HG03439 (cell line): Measurements from ENCODE around the gene ZBTB44.
A peak's percentile ranks its signal among the peaks of the same experiment; 100 is the strongest.
"Not testable (repeated sequence)": the region's sequence is repeated elsewhere in the genome, so short reads cannot be mapped to it uniquely, and the experiment has no call there.

Experiments used
- ATAC-seq: cut with Tn5 transposase; IDR thresholded peaks from one replicate; pipeline ENCODE4 v1.9.1; 2021; ENCODE audit warnings: mild to moderate bottlenecking, moderate library complexity; ENCODE audit not compliant: unreplicated experiment

The ZBTB44 gene

DNA sequence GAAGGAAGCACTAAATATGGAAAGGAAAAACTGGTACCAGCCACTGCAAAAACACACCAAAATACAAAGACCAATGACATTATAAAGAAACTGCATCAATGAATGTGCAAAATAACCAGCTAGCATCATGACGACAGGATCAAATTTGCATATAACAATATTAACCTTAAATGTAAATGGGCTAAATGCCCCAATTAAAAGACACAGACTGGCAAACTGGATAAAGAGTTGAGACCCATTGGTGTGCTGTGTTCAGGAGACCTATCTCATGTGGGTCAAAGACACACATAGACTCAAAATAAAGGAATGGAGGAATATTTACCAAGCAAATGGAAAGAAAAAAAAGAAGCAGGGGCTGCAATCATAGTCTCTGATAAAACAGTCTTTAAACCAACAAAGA lies 63.0 kb downstream of the ZBTB44 start:
- ATAC-seq = not testable (repeated sequence)

DNA sequence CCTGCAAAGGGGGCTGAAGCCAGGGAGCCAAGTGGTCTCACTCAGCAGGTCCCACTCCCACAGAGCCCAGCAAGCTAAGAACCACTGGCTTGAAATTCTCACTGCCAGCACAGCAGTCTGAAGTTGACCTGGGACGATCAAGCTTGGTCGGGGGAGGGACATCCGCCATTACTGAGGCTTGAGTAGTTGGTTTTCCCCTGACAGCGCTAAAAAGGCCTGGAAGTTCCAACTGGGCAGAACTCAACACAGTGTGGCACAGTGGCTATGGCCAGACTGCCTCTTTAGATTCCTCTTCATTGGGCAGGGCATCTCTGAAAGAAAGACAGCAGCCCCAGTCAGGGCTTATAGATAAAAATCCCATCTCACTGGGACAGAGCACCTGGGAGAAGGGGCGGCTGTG lies 64.8 kb downstream of the ZBTB44 start:
- not testable (repeated sequence) for ATAC-seq

DNA sequence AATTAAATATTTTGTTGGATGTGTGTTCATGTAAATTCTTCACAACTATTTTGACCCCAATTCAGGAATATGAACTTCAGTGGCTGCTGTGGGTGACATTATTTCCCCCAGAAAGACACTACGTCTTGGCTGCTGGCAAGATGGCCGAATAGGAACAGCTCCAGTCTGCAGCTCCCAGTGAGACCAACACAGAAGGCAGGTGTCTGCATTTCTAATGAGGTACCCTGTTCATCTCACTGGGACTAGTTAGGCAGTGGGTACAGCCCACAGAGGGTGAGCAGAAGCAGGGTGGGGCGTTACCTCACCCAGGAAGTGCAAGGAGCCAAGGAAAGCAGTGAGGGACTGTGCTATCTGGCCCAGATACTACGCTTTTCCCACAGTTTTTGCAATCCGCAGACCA lies 65.3 kb downstream of the ZBTB44 start:
- ATAC-seq = no peak

DNA sequence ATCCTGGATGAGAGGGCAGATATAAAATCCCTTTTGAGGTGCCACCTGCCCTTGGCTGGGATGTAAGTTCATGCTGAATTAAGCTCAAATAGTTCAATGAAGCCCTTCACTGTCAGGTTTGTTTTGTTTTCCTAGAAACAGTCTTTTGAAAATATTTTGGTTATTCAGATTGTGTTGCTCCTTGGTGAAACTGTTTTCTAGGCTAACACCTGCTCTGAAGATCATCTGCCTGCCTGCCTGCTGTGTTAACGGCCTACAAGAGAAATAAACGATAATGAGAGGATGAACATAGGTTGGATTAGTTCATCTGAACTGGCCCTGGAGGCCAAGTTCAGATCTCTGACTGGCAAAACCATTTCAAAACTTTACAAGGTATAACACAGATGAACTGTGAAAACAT lies 67.4 kb downstream of the ZBTB44 start:
- no peak for ATAC-seq

DNA sequence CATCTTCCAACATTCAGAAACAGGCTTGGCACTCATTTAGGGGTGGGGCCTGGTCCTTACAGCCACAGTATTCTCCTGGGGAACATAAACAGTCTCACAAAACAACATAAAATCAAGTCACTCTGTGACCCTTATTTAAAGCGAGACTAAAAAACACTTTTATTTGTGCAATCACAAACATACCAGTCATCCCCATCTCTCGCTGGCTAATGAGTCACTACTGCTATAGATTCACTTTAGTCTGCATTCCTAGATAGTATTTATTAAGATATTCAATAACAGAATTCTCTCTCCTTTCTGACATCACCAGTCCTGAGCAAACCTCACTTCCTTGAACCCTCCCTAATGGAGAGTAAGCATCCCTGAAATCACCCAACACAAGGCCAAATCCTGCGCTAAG lies 68.0 kb downstream of the ZBTB44 start:
- ATAC-seq = no peak

DNA sequence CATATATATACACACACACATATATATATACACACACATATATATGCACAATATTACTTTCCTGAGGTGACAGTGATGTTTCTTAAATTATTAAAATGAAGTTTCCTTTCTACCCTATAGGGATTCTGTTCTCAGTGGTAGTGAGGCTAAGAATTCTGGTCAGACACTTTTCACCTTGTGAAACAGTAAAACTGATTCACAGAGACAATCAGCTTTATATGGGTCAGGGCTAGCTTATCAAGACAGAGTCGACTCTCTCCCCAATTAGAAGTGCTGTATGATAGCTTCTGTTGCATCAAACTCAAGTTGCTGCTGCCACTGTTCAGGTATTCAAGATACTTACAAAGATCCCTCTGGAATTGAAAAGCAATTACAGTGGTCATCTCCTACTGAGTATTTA lies 68.4 kb downstream of the ZBTB44 start:
- no peak for ATAC-seq

DNA sequence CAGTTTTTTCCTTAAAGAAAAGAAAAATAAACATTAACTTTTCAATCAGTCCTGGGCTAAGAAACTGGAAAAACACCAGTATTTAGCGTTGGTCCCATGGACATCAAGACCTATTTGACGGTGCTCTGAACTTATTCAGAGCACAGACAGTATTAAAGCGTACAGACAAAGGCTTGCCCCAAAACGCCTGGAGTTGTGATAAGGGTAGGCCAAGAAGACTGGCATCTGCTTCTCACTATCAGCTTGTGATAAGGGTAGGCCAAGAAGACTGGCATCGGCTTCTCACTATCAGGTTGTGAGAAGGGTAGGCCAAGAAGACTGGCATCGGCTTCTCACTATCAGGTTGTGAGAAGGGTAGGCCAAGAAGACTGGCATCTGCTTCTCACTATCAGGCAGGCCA lies 69.3 kb downstream of the ZBTB44 start:
- ATAC-seq = not testable (repeated sequence)

DNA sequence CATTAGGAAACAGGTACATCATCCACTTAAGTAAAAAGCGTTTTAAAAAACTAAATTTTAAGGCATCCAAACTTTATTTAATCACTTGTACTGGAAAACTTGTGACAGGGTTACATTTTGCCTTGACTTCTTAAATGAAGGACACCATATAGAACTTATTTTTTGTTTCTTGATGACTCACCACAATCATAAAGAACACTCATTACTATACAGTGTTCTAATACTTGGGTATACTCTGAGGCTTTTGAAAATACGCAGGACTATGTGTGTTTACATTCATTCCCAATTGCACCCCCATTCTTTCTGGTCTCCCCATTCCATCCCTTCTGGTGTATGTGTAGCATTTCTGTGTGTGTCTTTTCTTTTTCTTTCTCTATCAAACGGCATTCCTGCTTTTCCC lies 69.9 kb downstream of the ZBTB44 start:
- no peak for ATAC-seq

DNA sequence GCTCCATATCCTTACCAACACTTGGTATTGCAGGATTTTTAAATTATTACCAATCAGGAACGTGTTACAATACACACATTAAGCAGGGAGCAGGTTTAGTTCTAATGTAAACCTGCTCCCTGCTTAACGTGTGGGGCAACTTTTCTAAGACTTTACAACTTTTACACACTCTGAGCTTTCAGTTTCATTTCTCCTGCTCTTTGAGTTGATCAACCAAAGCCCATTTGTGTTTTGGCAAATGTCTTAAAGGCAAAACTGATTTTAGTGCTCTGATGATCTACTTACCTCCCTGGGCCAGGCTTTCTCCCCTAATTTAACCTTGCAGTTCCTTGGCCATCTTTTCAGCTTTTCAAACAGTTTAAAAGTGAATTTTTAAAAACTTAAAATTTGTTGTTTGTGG lies 70.9 kb downstream of the ZBTB44 start:
- ATAC-seq = peak; percentile 73

DNA sequence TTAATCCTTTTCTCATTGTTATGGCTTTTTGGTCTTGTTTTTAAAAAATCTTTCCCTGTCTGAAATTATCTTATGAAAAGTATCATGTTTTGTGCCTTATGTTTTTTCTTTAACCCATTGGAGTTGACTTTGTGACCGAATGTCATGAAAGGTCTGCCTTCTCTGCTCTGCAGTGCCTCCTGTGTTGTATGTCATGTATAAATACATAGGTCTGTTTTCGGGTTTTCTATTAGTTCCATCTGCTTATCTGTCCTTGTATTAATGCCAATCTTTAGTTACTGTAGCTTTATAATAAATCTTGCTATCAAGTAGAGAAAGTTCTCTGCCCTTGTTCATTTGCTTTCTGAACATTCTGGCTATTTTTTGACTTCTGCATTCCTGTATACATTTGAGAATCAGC lies 73.0 kb downstream of the ZBTB44 start:
- ATAC-seq = no peak

DNA sequence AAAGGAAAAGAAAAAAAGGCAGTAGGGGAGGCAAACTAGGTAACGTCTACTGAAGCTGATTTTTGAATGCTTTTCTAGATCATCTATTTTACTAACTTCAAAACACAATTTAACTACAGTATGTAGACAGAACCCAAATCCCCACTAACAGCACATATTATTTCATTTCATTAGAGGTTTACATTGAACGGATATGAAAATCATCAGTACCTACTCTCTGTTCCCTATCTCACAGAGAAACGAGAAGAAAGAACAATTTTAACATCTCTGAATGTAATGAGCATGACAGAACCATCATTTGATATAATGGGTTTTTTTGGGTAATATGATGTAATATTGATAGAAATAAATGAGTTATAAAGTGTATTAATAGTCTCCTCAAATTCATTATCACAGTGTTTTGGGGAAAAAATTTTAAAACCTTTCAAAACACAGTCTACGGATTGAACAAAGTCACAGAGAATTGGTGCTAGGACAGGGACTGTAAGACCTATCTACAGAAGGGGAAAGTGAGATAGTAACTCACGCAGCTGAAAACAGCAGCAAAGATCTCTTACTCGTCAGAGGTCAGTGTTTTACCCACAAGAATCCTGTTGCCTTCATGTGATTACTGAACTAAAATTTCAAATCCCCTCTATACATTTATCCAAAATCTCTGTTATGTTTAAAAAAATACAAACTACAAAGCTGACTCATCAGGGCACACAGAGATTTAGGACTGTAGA lies 77.3 kb downstream of the ZBTB44 start:
- ATAC-seq = peak; percentile 37

DNA sequence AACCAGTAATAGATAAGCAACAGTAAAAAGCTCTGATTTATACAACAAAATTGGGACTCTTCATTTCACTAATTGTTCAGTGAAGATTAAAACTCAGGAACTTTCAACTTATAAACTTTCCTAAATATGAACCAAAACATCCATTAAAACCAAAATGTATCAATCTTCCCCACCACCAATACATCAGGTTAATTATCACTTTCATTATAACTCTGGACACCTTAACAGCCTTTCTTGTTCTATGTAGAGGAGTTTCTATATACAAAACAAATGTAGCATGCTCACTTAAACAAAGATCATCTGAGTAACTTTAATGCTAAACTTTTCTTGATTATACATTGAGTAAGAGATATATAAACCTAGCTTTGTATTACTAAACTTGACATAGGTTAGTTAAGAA lies 80.4 kb downstream of the ZBTB44 start:
- ATAC-seq = no peak

DNA sequence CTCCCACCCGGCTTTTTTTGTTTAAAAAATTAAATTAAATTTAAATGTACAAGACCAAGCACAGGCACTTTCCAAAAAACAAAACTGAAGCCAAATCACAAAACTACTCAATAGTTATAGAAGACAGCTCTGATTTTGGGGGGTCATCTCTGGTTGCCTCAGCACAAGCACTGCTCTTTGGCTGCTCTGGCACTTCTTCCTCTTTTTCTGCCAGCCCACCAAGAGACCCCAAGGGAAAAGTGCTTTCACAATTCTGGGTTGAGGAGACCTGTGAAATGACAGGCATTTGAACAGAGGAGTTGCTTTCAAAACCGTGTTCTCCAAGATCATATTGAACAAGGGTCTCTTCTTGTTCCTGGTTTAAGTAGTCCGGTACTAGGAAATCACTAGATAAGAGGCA lies 80.8 kb downstream of the ZBTB44 start:
- ATAC-seq = not testable (repeated sequence)

DNA sequence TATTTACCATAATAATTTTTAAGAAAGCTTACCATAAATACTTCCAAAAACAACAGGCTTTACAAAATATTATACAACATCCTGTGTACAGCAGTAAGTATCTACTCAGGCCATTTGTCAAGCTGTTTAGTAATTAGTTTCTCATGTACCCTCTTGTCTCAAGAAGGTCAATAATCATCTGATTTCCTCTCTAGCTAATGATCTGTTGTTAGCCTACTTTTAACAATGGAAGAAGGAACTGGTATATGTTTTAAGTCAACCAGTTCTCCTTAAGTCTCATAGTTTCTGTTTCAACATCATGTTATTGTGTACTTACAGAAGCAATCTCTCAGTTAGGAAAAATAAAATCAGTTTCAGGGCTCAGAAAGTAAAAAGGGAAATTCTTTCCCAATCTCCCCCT lies 81.2 kb downstream of the ZBTB44 start:
- ATAC-seq = not testable (repeated sequence)

DNA sequence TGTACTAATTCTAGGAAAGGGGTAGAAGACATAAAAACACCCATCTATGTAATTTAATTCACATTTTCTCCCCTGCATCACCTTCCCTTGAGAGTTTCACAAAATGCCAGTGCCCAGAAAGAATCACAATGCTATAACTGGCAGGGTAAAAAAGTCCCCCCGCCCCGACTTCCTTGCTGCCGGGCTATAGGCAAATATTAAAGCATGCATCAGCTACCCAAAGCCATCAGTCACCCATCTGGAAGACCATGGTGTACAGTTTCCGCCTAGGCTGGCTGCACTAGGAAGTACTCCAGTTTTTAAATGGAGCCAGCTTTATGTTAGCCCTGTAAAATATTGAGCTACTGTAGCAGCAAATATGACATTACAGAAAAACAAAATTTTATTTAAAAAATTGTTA lies 87.3 kb downstream of the ZBTB44 start:
- ATAC-seq = no peak

DNA sequence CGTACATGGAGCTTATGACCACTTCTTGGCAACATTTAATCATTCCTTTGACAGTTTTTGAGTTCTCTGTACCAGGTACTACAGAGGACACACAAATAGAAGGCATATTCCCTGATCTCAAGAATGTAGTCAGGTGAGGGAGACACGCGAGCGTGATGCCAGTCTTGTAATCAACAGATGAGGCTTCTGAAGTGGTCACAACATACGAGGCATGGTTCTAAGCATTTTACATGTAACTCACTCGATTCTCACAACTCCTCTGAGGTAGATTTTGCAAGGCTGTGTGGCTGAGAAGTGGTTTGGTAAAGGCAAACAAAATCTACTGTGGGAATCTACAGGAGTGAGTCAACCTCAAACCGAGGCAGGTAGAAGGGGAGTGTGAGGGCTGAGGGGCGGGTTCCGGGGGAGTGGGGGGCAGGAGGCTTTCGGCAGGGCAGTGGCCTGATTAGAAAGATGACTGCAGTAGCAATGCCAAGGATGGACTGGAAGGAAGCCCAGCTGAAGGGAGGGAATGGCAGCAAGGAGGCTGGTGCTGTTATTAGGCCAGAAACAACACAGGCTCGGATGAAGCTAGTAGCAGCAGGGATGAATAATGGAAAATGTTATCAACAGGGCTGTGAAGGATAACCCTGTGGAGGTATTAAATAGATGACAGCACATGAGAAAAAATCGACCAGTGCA lies 91.3 kb downstream of the ZBTB44 start:
- ATAC-seq = no peak

DNA sequence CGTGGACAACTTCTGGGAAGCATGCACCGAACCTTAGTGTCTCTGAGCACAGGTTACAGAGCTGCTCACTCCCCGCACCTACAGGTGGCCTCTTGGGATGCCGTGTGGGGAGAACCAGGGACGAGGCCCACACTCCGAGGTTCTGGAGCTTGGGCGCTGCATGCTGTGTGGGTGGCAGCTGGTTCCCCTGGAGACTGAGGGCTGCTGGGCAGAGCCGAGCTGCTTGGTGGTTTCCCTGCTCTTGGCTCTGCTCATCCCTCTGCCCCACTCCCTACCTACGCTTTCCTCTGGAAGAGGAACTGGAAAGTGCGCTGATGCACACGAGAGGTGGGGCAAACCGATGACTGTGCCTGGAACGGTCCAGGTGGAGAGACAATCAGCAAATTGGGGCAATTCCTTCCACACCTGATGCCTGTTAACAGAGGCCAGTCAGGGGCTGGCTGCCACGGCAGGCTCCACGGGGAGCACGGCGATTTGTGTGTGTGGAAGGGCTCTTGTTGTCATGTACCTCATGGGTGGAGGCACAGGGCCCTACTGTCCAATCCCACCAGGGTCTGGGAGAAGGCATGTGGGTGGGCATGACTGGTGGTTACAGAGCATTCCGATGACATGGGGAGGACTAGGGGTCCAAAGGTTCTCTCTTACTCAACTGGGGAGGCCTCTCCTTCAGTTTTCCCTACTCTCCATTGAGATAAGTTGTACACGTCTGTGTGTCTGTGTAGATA lies 94.2 kb downstream of the ZBTB44 start:
- no peak for ATAC-seq

DNA sequence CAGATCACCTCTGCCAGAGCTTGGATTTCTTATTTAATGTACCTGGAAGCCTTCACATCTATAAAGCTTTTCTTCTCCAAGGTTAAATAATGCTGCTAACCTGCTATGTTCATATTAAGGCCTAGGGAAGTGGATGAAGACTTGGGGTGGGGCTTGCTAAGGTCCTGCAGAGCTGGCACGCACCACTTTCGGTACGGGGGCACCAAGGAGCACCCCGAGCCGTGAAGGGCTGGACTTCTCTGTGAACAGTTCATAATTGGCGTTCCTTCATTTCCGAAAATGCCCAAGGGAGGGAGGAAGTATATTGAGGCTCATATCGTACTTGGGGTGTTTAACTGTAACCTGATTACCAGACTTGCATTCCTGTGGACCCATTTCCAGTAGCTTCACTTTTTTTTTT lies 95.6 kb downstream of the ZBTB44 start:
- no peak for ATAC-seq

DNA sequence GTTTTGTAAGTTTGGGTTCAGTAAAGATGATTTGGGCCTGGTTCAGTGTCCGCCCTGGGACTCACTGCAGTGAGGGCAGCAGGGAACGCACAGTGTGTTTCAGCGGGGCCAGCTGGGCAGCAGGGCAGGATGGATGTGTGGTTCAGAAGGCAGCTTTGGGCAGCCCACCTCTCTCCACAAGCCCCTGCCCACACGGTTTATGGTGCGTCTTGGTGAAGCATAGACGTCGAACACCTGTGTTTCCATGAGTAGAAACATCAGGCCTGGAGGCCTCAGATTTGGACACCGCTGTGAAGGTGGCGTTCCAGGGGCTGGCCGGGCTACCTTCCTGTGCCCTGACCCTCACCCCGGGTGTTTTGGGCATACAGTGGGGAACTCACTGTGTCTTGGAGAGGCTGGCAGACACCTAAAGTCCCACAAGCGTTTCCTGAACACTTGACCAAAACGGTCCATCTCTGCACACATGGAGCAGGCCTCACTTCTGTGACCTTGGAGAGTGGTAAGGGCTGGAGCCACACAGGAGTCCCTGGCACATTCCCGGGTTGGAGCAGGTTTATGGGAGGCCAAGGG lies 96.1 kb downstream of the ZBTB44 start:
- ATAC-seq = no peak

DNA sequence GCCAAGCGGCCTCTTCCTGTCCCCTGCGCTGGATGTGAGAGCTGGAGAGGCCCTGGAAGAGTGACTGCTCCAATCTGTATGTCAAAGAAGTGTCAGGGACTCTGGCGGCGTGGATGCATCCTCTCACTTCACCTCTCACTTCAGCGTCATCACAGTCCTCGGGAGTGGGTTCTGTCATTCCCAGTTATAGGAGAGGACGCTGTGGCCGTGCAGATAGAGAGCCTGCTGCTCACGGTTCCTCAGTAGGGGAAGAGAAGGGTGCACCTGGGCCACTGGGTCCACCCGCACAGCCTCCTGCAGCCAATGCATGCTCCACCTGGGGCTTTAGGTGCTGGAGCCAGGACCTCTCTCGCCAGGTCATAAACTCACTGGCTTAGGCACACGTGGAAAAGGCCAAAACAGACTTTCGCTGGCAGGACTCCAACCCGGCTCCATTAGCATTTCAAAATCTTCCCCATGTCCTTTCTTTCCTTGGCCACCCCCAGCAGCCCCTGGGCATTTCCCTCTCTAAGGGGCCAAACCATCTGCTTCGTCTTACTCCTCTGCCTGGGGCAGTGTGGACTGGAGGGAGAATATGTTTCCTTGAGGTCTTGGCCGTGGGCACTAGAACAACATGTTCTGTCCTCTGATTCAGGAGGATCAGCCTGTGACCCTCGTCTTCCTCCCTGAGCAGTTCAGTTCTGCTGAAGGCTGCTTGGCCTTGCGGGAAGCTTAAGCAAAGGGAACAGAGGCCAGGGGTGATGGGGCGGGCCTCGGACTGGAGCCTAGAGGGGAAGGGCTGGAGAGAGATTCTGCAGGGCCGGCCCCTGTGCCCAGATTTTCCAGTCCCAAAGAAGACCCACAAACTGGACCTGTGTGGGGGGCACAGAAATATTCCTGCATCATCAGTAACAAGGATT lies 97.3 kb downstream of the ZBTB44 start:
- ATAC-seq = no peak
